CD4-positive, alpha-beta T cell (primary cell): ENCODE data around the gene TMC6. TPM values are rescaled to one million over a fixed set of nuclear protein-coding genes. Genes with fewer than 3 reads are reported as not detected.

Experiments
- ATAC-seq: fragments of 200-7000 bp; cut with Tn5 transposase; one replicate; pipeline ENCODE4 v1.10.0; 2022; ENCODE audit warnings: mild to moderate bottlenecking; ENCODE audit not compliant: poor library complexity
- CTCF ChIA-PET: fragments of 350-600 bp; sonication (Branson Sonifier 250); formaldehyde crosslinking; loops from one replicate; lab custom pipeline; 2021; ENCODE audit warnings: antibody characterized with exemption, inconsistent platforms; lab: Charles Lee
- POLR2A ChIA-PET: fragments of 350-600 bp; sonication (Branson Sonifier 250); formaldehyde crosslinking; loops from one replicate; lab custom pipeline; 2021; ENCODE audit warnings: antibody characterized with exemption, inconsistent platforms; lab: Charles Lee
- DNase-seq, 14 experiments: peaks; one replicate each; pipeline ENCODE4 v3.0.0-alpha.2; 2013 to 2020; ENCODE audit warnings: mixed read lengths in 2 of 14
- H3K27ac ChIP-seq, 2 donors: one replicate each; pipeline versions ENCODE4 v1.5.1 to v1.7.0; 2013; ENCODE audit warnings: low read length in 2 of 2, low read depth in 1 of 2, mild to moderate bottlenecking in 1 of 2
- H3K27me3 ChIP-seq, 2 experiments: 1 replicate in 1 of 2; 2 replicates in 1 of 2; pipeline versions ENCODE4 v1.6.1 to v1.7.0; 2013; ENCODE audit warnings: low read length in 2 of 2, control low read depth in 1 of 2, mild to moderate bottlenecking in 1 of 2, moderate library complexity in 1 of 2; ENCODE audit not compliant: insufficient read depth in 2 of 2, control insufficient read depth in 1 of 2
- H3K36me3 ChIP-seq: one replicate; pipeline ENCODE4 v1.6.1; 2013; ENCODE audit warnings: low read length, control low read depth; ENCODE audit not compliant: insufficient read depth
- H3K4me1 ChIP-seq: one replicate; pipeline ENCODE4 v1.6.1; 2013; ENCODE audit warnings: low read length, control low read depth; ENCODE audit not compliant: insufficient read depth
- H3K4me3 ChIP-seq: one replicate; pipeline ENCODE4 v1.5.1; 2013; ENCODE audit warnings: mild to moderate bottlenecking, low read length, moderate library complexity
- H3K9me3 ChIP-seq, 2 experiments: 1 replicate in 1 of 2; 2 replicates in 1 of 2; pipeline versions ENCODE4 v1.6.1 to v1.7.0; 2013; ENCODE audit warnings: low read length in 2 of 2, mild to moderate bottlenecking in 2 of 2, control low read depth in 1 of 2, moderate library complexity in 1 of 2; ENCODE audit not compliant: control insufficient read depth in 1 of 2, insufficient read depth in 1 of 2
- H3K27ac Mint-ChIP-seq: one replicate; pipeline ENCODE4 v1.8.0; 2020; ENCODE audit warnings: mixed read lengths
- H3K27me3 Mint-ChIP-seq: one replicate; pipeline ENCODE4 v1.8.0; 2021; ENCODE audit warnings: mixed read lengths
- H3K36me3 Mint-ChIP-seq: one replicate; pipeline ENCODE4 v1.8.0; 2021; ENCODE audit warnings: low read depth, mixed read lengths
- H3K4me1 Mint-ChIP-seq: one replicate; pipeline ENCODE4 v1.8.0; 2021; ENCODE audit warnings: low read depth, mixed read lengths
- H3K4me3 Mint-ChIP-seq: one replicate; pipeline ENCODE4 v1.8.0; 2020; ENCODE audit warnings: mild to moderate bottlenecking, mixed read lengths
- H3K9me3 Mint-ChIP-seq: one replicate; pipeline ENCODE4 v1.8.0; 2020; ENCODE audit warnings: mixed read lengths
- CTCF ChIP-seq: fragments of 200-600 bp; IDR thresholded peaks from one replicate; pipeline ENCODE4 v1.8.0; 2022; ENCODE audit warnings: antibody characterized with exemption, mild to moderate bottlenecking
- intact Hi-C, 2 experiments: fragments of 100-400 bp; cut with DNase I in 1 of 2; cut with micrococcal nuclease in 1 of 2; formaldehyde crosslinking; loops; one replicate each; pipeline versions ENCODE4 v1.15.1 to v1.9.0; 2023 to 2025; cut with DNase I, micrococcal nuclease
- total RNA-seq, 174 experiments: library from RNA in 2 of 174; stranded (reverse) in 2 of 174; gene quantifications; one replicate each; pipeline ENCODE4 v1.2.3 and lab custom pipeline; 2021 to 2026

TMC6 gene
- total RNA-seq, 2 experiments from 2014 or later, result 645 to 659 TPM

- ChIA-PET CTCF (no interaction called here), POLR2A (no interaction called here)
- no peaks in the 10 kb centered on the region for H3K27me3 ChIP-seq
- Mint-ChIP-seq H3K36me3 (peaks cover 98% of the 10 kb centered on the region), H3K4me1 (no peaks in the 10 kb centered on the region), H3K27me3 (no peaks in the 10 kb centered on the region), H3K4me3 (no peak overlapping the region), H3K27ac (no peak overlapping the region), H3K9me3 (no peaks in the 10 kb centered on the region)
- ATAC-seq (no peak), DNase-seq (no peak)
- no peaks in the 10 kb centered on the region for H3K4me1 ChIP-seq
- TF ChIP-seq CTCF, result no peak
- H3K4me3 ChIP-seq, result no peak overlapping the region
- no peak overlapping the region for H3K27ac ChIP-seq
- H3K36me3 ChIP-seq, result peaks cover 97% of the 10 kb centered on the region
- peaks cover 0 to 7% of the 10 kb centered on the region in 2 experiments for H3K9me3 ChIP-seq
- intact Hi-C loops, result no loop called here
Observed at GRCh38 chr17:78095035-78095434, 33.5 kb downstream of the TMC6 start.

GRCh38 chr17:78092794-78093324 lies 35.7 kb downstream of the TMC6 start:
- no peak overlapping the region for H3K27ac Mint-ChIP-seq
- H3K9me3 Mint-ChIP-seq, result no peaks in the 10 kb centered on the region
- ChIA-PET POLR2A (interaction anchor here (0.5 to 0.6 kb wide), 2 partner anchors 45 to 1642 kb away, joined by 3 read pairs; no protein-coding TSS in a partner anchor), CTCF (no interaction called here)
- no peaks in the 10 kb centered on the region for H3K27me3 Mint-ChIP-seq
- peaks cover 97% of the 10 kb centered on the region for H3K36me3 Mint-ChIP-seq
- Histone ChIP-seq H3K9me3 (no peaks in the 10 kb centered on the region), H3K36me3 (peaks cover 95% of the 10 kb centered on the region), H3K27ac (no peak overlapping the region), H3K27me3 (no peaks in the 10 kb centered on the region), H3K4me1 (no peaks in the 10 kb centered on the region), H3K4me3 (no peak overlapping the region)
- intact Hi-C loops, result no loop called here
- ATAC-seq, result no peak
- no peak overlapping the region for H3K4me3 Mint-ChIP-seq
- TF ChIP-seq CTCF, result no peak
- H3K4me1 Mint-ChIP-seq, result no peaks in the 10 kb centered on the region
- no peak for DNase-seq

GRCh38 chr17:78089576-78090281 lies 38.8 kb downstream of the TMC6 start:
- Mint-ChIP-seq H3K27me3 (no peaks in the 10 kb centered on the region), H3K4me3 (no peak overlapping the region), H3K4me1 (no peaks in the 10 kb centered on the region), H3K36me3 (peaks cover 97% of the 10 kb centered on the region), H3K9me3 (no peaks in the 10 kb centered on the region), H3K27ac (peak overlapping the region; percentile 25)
- POLR2A ChIA-PET, result interaction anchor here (1.2 to 1.5 kb wide), 2 partner anchors 45 to 162 kb away, joined by 3 to 5 read pairs; no protein-coding TSS in a partner anchor
- Histone ChIP-seq H3K27ac (no peak overlapping the region), H3K36me3 (peaks cover 88% of the 10 kb centered on the region), H3K9me3 (no peaks in the 10 kb centered on the region), H3K27me3 (no peaks in the 10 kb centered on the region), H3K4me3 (no peak overlapping the region), H3K4me1 (no peaks in the 10 kb centered on the region)
- DNase-seq, result no peak
- TF ChIP-seq CTCF, result no peak
- intact Hi-C loops, result loop anchor here in 1 of 2 experiments (10.0 kb wide), 1 partner anchor 335 kb away; no protein-coding TSS in a partner anchor
- CTCF ChIA-PET, result no interaction called here
- ATAC-seq, result no peak
